ENCODE results near the gene HEATR3. TPM values are rescaled to one million over a fixed set of nuclear protein-coding genes. Genes with fewer than 3 reads are reported as not detected.

Gene HEATR3
- polyA plus RNA-seq, 6 donors from 2014 or later, result 2.3 to 5.7 (median 4.1) TPM

GRCh38 chr16:50092891-50093290 lies 27.1 kb downstream of the HEATR3 start:
- ATAC-seq (ENCODE audit: low read depth in 2 of 2) (no peak), DNase-seq (no peak)
- H3K27ac Mint-ChIP-seq, result no peak overlapping the region
- no peaks in the 10 kb centered on the region for H3K27me3 Mint-ChIP-seq
- H3K4me3 Mint-ChIP-seq, result no peak overlapping the region
- H3K36me3 Mint-ChIP-seq, result peaks cover 0 to 24% of the 10 kb centered on the region in 2 donors
- no peaks in the 10 kb centered on the region for H3K4me1 Mint-ChIP-seq
- no peaks in the 10 kb centered on the region for H3K9me3 Mint-ChIP-seq

- no peaks in the 10 kb centered on the region for H3K9me3 Mint-ChIP-seq
- no peak for ATAC-seq (ENCODE audit: low read depth in 2 of 2)
- peaks cover 0 to 24% of the 10 kb centered on the region in 2 donors for H3K36me3 Mint-ChIP-seq
- DNase-seq, result no peak
- no peaks in the 10 kb centered on the region for H3K27me3 Mint-ChIP-seq
- peak overlapping the region in 1 of 6 donors; percentile 13 for H3K27ac Mint-ChIP-seq
- H3K4me3 Mint-ChIP-seq, result no peak overlapping the region
- no peaks in the 10 kb centered on the region for H3K4me1 Mint-ChIP-seq
These were observed 28.1 kb downstream of the HEATR3 start for GRCh38 chr16:50093607-50094539.

- Mint-ChIP-seq H3K4me3 (no peak overlapping the region), H3K27me3 (no peaks in the 10 kb centered on the region), H3K36me3 (peaks cover 0 to 17% of the 10 kb centered on the region in 2 donors), H3K4me1 (no peaks in the 10 kb centered on the region), H3K27ac (no peak overlapping the region), H3K9me3 (no peaks in the 10 kb centered on the region)
- ATAC-seq (ENCODE audit: low read depth in 2 of 2), result no peak
- no peak for DNase-seq
These were observed 31.0 kb downstream of the HEATR3 start for GRCh38 chr16:50096791-50097190.

- H3K4me3 Mint-ChIP-seq, result no peak overlapping the region
- ATAC-seq (ENCODE audit: low read depth in 2 of 2), result no peak
- no peak for DNase-seq
- peak overlapping the region in 1 of 6 donors; percentile 39 for H3K27ac Mint-ChIP-seq
- H3K9me3 Mint-ChIP-seq, result no peaks in the 10 kb centered on the region
- H3K27me3 Mint-ChIP-seq, result no peaks in the 10 kb centered on the region
- H3K4me1 Mint-ChIP-seq, result no peaks in the 10 kb centered on the region
- peaks cover 0 to 22% of the 10 kb centered on the region in 2 donors for H3K36me3 Mint-ChIP-seq
These were observed 34.3 kb downstream of the HEATR3 start for GRCh38 chr16:50099957-50100648.

- Mint-ChIP-seq H3K4me1 (no peaks in the 10 kb centered on the region), H3K4me3 (no peak overlapping the region), H3K36me3 (peaks cover 0 to 22% of the 10 kb centered on the region in 2 donors), H3K27me3 (no peaks in the 10 kb centered on the region), H3K9me3 (no peaks in the 10 kb centered on the region), H3K27ac (no peak overlapping the region)
- ATAC-seq (ENCODE audit: low read depth in 2 of 2) (no peak), DNase-seq (no peak)
These were observed 36.4 kb downstream of the HEATR3 start for GRCh38 chr16:50102051-50102746.

GRCh38 chr16:50103764-50104163 lies 38.0 kb downstream of the HEATR3 start:
- DNase-seq (no peak), ATAC-seq (ENCODE audit: low read depth in 2 of 2) (no peak)
- H3K27me3 Mint-ChIP-seq, result no peaks in the 10 kb centered on the region
- H3K9me3 Mint-ChIP-seq, result no peaks in the 10 kb centered on the region
- peaks cover 0 to 24% of the 10 kb centered on the region in 2 donors for H3K36me3 Mint-ChIP-seq
- no peak overlapping the region for H3K27ac Mint-ChIP-seq
- H3K4me3 Mint-ChIP-seq, result no peak overlapping the region
- no peaks in the 10 kb centered on the region for H3K4me1 Mint-ChIP-seq

GRCh38 chr16:50114357-50115129 lies 48.8 kb downstream of the HEATR3 start:
- Mint-ChIP-seq H3K27me3 (peaks cover 0 to 4% (median 0%) of the 10 kb centered on the region in 3 donors), H3K36me3 (no peaks in the 10 kb centered on the region), H3K4me3 (no peak overlapping the region), H3K27ac (no peak overlapping the region), H3K9me3 (no peaks in the 10 kb centered on the region), H3K4me1 (no peaks in the 10 kb centered on the region)
- ATAC-seq (ENCODE audit: low read depth in 2 of 2) (no peak), DNase-seq (no peak)

- Mint-ChIP-seq H3K27me3 (peaks cover 0 to 6% (median 4%) of the 10 kb centered on the region in 3 donors), H3K4me1 (no peaks in the 10 kb centered on the region), H3K9me3 (peaks cover 0 to 5% (median 0%) of the 10 kb centered on the region in 7 donors), H3K36me3 (no peaks in the 10 kb centered on the region), H3K27ac (no peak overlapping the region), H3K4me3 (no peak overlapping the region)
- ATAC-seq (ENCODE audit: low read depth in 2 of 2) (no peak), DNase-seq (no peak)
These were observed 54.9 kb downstream of the HEATR3 start for GRCh38 chr16:50120711-50121110.

GRCh38 chr16:50121278-50121677 lies 55.5 kb downstream of the HEATR3 start:
- DNase-seq, result no peak
- Mint-ChIP-seq H3K27me3 (peaks cover 0 to 6% (median 4%) of the 10 kb centered on the region in 3 donors), H3K4me3 (no peak overlapping the region), H3K4me1 (no peaks in the 10 kb centered on the region), H3K36me3 (no peaks in the 10 kb centered on the region), H3K9me3 (peaks cover 0 to 5% (median 0%) of the 10 kb centered on the region in 7 donors), H3K27ac (no peak overlapping the region)
- no peak for ATAC-seq (ENCODE audit: low read depth in 2 of 2)

- peaks cover 0 to 5% (median 0%) of the 10 kb centered on the region in 7 donors for H3K9me3 Mint-ChIP-seq
- no peak overlapping the region for H3K27ac Mint-ChIP-seq
- H3K27me3 Mint-ChIP-seq, result peaks cover 0 to 6% (median 4%) of the 10 kb centered on the region in 3 donors
- no peak overlapping the region for H3K4me3 Mint-ChIP-seq
- no peaks in the 10 kb centered on the region for H3K4me1 Mint-ChIP-seq
- no peaks in the 10 kb centered on the region for H3K36me3 Mint-ChIP-seq
- ATAC-seq (ENCODE audit: low read depth in 2 of 2) (no peak), DNase-seq (no peak)
These were observed 56.1 kb downstream of the HEATR3 start for GRCh38 chr16:50121721-50122445.

GRCh38 chr16:50123417-50123816 lies 57.6 kb downstream of the HEATR3 start:
- DNase-seq (no peak), ATAC-seq (ENCODE audit: low read depth in 2 of 2) (no peak)
- Mint-ChIP-seq H3K27ac (no peak overlapping the region), H3K36me3 (no peaks in the 10 kb centered on the region), H3K4me3 (no peak overlapping the region), H3K9me3 (peaks cover 0 to 5% (median 0%) of the 10 kb centered on the region in 7 donors), H3K27me3 (peaks cover 0 to 6% (median 4%) of the 10 kb centered on the region in 3 donors), H3K4me1 (no peaks in the 10 kb centered on the region)

GRCh38 chr16:50124769-50125168 lies 59.0 kb downstream of the HEATR3 start:
- Mint-ChIP-seq H3K27me3 (peaks cover 0 to 6% (median 4%) of the 10 kb centered on the region in 3 donors), H3K9me3 (peaks cover 0 to 5% (median 0%) of the 10 kb centered on the region in 7 donors), H3K4me1 (no peaks in the 10 kb centered on the region), H3K4me3 (no peak overlapping the region), H3K36me3 (no peaks in the 10 kb centered on the region), H3K27ac (no peak overlapping the region)
- DNase-seq, result no peak
- no peak for ATAC-seq (ENCODE audit: low read depth in 2 of 2)
